GM13977 (cell line): ENCODE results near the gene CACNA2D3.

Source experiments
- DNase-seq: peaks from one replicate; pipeline ENCODE4 v3.0.0; 2012; ENCODE audit warnings: low spot score
- in situ Hi-C: fragments of 300-500 bp; cut with MboI; formaldehyde crosslinking; loops from one replicate; pipeline ENCODE4 v1.12.0; 2022; ENCODE audit warnings: low sequenced_read_pairs, low pct_unique_long_range_greater_than_20kb, mixed read lengths, inconsistent platforms; ENCODE audit not compliant: unreplicated experiment
- TF ChIP-seq, protein P1 (sequence below): IDR thresholded peaks from 2 replicates; pipeline ENCODE4 v1.5.1; 2012; ENCODE audit warnings: mild to moderate bottlenecking, control low read depth; ENCODE audit not compliant: insufficient read depth; ENCODE audit errors: extremely low read depth, missing control alignments

CACNA2D3 gene

GRCh38 chr3:54706738-54707137 is 584.4 kb downstream of the CACNA2D3 start:
- in situ Hi-C loops, result no loop called here
- DNase-seq, result no peak
- TF ChIP-seq, protein P1, sequence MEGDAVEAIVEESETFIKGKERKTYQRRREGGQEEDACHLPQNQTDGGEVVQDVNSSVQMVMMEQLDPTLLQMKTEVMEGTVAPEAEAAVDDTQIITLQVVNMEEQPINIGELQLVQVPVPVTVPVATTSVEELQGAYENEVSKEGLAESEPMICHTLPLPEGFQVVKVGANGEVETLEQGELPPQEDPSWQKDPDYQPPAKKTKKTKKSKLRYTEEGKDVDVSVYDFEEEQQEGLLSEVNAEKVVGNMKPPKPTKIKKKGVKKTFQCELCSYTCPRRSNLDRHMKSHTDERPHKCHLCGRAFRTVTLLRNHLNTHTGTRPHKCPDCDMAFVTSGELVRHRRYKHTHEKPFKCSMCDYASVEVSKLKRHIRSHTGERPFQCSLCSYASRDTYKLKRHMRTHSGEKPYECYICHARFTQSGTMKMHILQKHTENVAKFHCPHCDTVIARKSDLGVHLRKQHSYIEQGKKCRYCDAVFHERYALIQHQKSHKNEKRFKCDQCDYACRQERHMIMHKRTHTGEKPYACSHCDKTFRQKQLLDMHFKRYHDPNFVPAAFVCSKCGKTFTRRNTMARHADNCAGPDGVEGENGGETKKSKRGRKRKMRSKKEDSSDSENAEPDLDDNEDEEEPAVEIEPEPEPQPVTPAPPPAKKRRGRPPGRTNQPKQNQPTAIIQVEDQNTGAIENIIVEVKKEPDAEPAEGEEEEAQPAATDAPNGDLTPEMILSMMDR, result no peak

- TF ChIP-seq, protein P1, result no peak
- DNase-seq, result no peak
- in situ Hi-C loops, result no loop called here
These were observed 587.4 kb downstream of the CACNA2D3 start for GRCh38 chr3:54709785-54710184.

DNA sequence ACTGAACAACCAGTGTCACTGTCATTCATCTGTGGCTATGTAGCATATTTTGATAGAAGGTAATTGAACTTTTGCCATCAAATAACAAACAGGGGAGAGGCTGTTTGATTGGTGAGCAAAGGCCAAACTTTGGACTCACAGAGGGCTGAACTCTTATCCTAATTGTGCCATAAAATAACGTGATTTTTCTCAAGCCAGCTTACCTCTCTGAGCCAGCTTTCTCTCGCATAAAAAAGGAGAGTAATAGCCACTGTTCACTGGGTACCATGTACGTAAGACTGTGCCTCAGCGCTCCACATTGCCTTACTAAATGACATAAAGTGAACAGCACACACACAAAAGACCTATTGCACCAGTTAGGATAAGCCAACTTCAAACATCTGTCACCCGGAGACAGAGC is 588.6 kb downstream of the CACNA2D3 start:
- TF ChIP-seq, protein P1, result no peak
- no peak for DNase-seq
- in situ Hi-C loops, result no loop called here

GRCh38 chr3:54712539-54712938 is 590.2 kb downstream of the CACNA2D3 start:
- DNase-seq, result no peak
- in situ Hi-C loops, result no loop called here
- TF ChIP-seq, protein P1, result no peak

DNA sequence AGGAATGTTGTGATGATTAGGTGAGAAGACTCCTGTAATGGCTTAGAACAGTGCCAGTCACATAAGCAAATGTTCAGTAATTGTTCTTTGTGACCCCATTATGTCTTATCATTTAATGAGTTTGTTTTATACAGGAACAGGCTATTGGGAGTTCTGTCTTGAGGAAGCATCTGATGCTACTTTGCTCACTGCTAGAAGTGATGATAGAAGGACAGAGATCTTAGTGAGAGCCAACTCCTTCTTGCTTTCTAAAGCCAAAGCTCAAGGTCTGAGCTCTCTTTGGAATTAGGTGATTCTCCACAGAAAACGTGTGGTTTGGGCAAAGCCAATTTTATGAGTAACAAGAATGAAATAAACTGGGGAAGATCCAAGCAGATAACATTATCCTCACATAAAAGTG is 590.7 kb downstream of the CACNA2D3 start:
- TF ChIP-seq, protein P1, result no peak
- DNase-seq, result no peak
- in situ Hi-C loops, result no loop called here

- DNase-seq, result no peak
- TF ChIP-seq, protein P1, result no peak
- in situ Hi-C loops, result no loop called here
These were observed 591.1 kb downstream of the CACNA2D3 start for GRCh38 chr3:54713455-54713854.

GRCh38 chr3:54714035-54714434 is 591.7 kb downstream of the CACNA2D3 start:
- no peak for DNase-seq
- TF ChIP-seq, protein P1, result no peak

More at GRCh38 chr3:54714035-54714434, 591.7 kb downstream of the CACNA2D3 start:
- in situ Hi-C loops, result no loop called here
